Stimulated activated CD4-positive, alpha-beta T cell treated with anti-CD3 and anti-CD28 coated beads, TNF-alpha, amount 100 ng/mL, for 1 hour (primary cell): ENCODE data around the gene RAD23B.
"Not testable (repeated sequence)": the region's sequence is repeated elsewhere in the genome, so short reads cannot be mapped to it uniquely, and the experiment has no call there.

Experiments
- DNase-seq, 3 donors: peaks; one replicate each; pipeline ENCODE4 v3.0.0-alpha.2; 2020; ENCODE audit warnings: low read depth in 3 of 3, low spot score in 1 of 3

The RAD23B gene

DNA sequence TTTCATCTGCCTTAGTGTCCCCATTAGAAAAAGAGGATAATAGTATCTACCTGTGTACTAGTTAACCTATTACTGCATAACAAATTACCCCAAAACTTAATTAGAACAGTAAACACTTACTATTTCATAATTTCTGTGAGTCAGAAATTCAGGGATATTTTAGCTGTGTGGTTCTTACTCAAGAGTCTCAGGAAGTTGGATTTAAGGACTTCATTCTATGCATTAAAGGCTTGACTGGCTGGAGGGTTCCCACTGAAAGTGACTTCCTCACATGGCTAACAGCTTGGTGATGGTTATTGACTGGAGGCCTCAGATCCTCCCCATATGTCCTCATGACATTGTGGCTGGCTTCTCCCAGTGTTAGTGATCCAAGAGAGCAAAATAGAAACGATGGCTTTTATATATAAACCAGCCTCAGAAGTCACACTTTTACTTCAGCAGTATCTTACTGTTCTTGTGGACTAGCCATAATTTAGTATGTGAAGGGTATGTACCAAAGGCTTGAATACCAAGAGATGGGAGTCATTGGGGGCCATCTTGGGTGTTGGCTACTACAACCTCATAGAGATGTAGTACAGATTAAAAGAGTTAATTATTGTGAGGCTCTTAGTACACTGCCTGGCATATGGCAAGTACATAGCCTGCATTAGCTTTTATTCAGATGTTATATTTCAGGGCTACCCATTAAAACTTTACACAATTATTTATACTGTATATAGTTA, 9.9 kb downstream of the RAD23B start:
- DNase-seq: no peak

DNA sequence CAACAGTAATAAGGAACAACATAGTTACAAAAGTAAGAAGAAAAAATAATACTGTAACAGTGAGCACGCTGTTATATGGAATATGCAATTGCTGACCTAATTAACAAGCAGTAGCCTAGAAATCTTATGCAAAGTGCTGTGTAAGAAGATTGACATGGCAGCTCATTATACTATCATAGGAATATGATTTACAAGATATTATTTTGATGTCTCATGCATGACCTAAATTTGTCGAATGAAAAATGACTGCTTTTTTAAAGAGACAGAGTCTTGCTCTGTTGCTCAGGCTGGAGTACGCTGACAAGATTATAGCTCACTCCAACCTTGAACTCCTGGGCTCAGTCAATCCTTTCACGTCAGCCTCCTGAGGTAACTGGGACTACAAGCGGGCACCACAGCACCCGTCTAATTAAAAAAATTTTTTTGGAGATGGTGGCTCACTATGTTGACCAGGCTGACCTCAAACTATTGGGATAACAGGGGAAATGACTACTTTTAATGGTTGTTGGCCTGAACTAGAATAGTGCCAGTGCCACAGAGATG, 10.5 kb downstream of the RAD23B start:
- DNase-seq: no peak

DNA sequence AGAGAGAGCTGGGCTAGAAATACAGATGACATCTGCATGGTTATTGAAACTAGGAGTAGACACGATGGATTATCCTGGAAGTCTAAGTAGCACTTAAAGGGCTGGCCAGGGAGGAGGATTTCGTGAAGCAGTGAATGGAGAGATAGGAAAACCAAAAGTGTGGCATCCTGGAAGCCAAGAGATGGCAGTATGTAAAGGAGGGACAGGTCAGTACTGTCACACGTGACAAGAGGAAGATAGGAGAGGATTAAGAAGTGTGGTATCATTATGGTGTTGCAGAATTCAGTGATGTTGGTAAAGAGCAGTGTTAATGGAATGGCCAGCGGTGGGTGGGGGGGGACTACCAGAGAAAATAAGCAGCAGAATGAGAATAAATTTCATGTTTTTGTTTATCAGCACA, 11.7 kb downstream of the RAD23B start:
- DNase-seq: no peak

DNA sequence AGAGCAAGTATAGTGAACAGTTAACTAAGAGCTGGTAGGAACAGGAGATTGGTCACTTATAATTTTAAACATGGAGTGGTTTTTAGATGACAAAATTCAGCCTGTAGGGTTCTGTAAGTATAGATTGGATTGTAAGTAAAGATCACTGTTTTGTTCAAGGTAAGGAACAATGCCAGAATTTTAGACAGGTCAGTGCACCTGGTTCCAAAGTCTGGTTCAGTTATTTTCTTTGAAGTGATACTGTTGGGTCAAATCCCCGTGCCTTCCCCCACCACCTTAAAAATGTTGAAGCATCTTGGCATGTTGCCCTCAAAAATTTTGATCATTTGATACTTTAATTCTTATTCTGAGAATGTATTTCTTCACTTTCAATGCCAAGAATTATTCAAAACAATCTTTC, 12.9 kb downstream of the RAD23B start:
- no peak for DNase-seq

DNA sequence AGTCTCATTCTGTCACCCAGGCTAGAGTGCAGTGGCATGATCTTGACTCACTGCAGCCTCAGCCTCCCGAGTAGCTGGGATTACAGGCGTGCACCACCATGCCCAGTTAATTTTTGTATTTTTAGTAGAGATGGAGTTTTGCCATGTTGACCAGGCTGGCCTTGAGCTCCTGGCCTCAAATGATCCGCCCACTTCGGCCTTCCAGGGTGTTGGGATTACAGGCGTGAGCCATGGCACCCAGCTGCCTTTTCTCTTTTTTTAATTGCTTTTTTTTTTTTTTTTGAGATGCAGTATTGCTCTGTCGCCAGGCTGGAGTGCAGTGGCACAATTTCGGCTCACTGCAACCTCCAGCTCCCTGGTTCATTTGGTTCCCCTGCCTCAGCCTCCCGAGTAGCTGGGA, 13.5 kb downstream of the RAD23B start:
- not testable (repeated sequence) for DNase-seq

DNA sequence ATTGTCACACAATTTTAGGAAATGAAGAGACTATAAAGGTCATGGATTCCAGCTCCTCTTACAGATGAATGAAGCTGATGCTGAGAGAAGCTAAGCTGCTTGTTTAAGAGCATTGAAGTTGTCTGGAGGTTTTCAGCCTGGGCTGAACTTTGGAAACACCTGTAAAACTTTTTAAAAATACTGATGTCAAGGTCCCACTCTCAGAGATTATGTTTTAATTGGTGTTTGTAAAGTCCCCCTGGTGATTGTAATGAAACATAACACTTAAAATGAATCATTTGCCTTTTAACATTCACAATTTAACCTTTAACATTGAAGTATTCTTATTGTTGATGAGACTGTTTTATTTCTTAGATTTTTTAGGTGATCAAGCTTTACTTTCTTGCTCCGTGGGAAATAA, 16.4 kb downstream of the RAD23B start:
- DNase-seq: no peak

DNA sequence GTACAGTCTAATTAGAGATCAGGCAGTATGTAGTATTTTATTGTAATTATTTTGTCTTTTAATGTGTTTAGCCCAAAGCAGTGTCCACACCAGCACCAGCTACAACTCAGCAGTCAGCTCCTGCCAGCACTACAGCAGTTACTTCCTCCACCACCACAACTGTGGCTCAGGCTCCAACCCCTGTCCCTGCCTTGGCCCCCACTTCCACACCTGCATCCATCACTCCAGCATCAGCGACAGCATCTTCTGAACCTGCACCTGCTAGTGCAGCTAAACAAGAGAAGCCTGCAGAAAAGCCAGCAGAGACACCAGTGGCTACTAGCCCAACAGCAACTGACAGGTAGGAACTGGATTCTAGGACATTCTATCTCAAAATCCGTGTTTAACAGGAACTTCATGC, 23.2 kb downstream of the RAD23B start:
- no peak for DNase-seq

DNA sequence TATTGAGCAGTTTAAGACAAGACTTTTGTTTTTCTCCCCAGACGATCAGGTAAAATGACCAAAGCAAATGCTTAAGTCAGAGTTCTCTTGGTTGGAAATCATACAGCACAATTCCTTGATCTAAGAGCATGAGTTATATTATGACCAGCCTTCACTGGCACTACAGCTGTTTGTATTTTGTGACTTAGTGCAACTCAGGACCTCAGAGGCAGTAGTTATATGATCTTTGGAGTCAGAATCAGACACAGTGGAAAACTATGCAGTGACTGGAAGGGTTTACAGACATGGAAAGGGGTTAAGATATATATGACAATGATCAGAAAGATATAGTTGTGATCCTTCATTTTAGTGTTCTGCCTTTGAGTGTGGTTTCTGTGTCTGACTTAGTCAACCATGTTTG, 24.3 kb downstream of the RAD23B start:
- DNase-seq: no peak

DNA sequence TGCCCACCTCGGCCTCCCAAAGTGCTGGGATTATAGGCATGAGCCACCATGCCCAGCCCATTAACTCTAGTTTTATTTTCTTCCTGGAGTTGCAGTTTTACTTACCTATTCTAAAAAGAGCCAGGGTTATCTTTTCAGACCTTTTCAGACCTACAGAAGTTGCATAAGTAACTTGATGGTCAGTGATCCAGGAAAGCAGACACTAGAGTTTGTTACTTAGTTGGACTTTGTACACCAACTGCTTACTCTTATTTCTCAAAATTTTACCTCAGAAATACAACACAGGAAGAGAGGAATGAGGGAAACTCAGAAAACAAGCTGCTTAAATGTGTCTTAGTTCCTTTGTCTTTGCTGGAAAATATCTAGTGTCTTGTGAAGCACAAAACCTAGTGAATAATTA, 25.4 kb downstream of the RAD23B start:
- DNase-seq: no peak

DNA sequence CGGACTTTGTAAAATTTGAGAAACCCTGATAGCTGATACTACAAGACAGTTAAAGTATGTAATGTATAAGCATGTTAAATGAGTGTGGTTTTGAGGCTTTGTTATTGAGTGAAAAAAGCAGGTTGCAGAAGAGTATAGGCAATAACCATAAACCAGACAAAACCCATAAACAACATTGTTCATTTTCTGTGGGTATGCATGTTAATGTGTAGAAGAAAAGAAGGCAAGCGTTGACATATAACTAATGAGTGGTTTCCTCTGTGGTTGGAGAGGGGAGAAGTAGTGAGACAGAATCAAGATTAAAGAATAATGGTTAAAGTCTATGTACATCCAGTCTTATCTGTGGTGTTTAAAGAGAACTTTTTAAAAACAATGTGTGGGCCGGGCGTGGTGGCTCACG, 26.2 kb downstream of the RAD23B start:
- DNase-seq: no peak

DNA sequence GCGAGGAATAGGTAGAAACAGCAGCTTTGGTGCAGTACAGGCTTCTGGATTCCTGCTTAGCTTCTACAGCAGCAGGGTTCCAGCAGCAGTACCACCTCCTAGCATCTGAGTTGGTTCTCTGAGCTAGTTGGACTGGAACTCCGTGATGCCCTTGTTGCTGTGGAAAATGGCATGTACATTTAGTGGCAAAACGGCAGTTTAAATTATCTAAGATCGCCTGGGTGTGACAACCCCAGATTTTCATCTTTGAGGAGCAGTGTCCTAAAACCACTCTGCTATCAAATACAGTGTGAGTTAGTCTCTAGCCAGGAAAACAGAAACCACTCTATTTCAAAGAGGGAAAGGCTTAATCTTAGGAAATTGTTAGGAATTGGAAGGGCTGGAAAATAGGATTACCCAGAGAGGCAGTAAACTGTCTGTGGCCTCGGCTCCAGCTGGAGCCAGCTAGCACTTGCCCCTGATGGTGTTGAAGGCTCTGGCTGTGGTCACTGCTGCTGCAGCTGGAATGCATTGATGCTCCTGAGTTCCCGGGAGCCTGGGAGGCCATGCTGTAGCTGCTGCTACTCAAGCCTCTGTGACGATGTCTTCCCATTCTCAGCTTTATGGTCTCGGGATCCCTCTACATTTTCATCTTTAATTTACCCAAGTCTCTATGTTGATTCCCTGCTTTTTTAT, 29.4 kb downstream of the RAD23B start:
- no peak for DNase-seq

DNA sequence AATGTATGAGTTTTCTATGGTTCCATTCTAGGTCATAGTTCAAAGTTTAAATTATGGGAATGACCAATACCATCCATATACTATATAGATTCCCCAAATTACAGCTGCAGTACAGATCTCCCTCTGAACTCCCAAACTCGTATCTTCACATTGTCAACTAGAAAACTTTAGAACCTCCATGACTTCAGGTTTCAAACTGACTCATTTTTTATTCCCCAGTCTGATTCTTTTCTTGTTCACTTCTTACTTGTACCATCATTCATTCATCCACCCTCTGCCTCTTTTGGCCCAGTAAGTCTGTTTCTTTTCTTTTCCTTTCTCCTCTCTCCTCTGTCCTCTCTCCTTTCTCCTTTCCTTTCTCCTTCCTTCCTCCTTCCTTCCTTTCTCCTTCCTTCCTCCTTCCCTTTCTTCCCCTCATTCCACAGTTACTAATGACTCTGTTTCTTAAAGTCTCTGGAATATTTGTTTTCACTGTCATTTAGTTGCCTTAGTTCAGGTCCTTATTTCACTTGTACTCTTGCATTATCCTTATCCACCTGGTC, 30.5 kb downstream of the RAD23B start:
- DNase-seq: no peak

DNA sequence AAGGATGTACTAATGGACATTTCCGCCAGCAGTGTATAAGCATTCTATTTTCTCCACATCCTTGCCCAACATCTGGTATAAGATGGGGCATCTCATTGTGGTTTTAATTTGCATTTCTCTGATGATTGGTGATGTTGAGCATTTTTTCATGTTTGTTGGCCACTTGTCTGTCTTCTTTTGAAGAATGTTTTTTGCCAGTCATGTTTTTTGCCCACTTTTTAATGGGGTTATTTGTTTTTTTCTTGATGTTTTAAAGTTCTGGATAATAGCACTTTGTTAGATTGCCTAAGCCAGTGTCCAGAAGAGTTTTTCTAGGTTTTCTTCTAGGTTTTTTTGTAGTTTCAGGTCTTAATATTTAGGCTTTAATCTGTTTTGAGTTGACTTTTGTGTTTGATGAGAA, 31.7 kb downstream of the RAD23B start:
- DNase-seq: no peak

DNA sequence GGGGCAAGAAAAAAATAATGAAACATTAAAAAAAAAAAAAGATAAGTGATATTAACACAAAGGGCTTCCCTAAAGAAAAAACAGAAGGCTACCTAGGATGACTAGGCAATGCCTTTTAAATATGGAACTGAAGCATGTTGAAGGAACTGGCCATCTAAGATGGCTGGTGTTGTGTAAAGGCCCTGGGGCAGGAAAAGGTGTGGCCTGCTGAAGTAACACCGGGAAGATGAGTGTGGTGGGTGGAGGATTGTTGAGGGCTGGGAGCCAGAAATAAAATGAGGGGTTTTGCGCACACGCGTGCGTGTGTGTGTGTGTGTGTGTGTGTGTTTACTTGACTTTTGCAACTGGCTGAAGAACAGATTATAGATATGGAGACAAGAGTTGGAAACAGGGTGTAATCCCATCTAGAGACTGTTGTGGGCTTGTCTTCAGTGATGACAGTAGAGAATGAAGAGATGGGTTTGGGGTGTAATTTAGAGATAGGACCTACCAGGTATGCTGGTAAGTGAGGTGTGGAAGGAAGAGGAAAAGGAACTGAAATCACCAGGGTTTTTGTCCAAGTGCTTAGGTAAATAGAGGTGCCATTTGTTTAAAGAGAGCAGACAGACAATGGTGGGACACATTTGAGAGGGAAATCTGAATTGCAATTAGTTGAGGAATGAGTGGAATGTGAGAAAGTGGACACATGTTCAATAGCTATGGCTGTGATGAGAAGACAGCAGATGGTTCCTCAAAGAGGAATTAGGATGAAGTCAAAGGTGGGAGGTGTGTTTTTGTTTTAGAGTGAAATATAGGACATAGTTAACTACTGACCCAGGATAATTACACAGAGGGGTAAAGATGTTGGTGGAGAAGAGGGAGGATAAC, 33.9 kb downstream of the RAD23B start:
- no peak for DNase-seq

DNA sequence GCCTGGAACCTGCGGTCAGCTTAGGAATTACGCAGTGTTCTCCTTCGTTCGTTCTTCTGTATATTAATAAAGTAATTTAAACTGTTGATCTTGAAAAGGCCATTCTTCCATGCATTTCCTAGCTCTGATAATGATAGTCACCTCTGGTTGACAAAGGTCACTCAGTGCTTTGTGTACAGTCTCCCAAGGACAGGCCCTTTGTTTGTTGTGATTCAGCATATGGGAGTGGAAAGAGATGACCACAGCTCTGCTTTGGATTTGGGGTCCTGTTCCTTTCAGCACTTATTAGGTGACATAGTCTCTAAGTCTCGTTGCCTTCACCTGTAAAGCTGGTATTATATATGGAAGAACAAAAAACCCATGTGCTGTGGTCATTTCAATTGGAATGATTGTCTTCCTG, 39.6 kb downstream of the RAD23B start:
- no peak for DNase-seq

DNA sequence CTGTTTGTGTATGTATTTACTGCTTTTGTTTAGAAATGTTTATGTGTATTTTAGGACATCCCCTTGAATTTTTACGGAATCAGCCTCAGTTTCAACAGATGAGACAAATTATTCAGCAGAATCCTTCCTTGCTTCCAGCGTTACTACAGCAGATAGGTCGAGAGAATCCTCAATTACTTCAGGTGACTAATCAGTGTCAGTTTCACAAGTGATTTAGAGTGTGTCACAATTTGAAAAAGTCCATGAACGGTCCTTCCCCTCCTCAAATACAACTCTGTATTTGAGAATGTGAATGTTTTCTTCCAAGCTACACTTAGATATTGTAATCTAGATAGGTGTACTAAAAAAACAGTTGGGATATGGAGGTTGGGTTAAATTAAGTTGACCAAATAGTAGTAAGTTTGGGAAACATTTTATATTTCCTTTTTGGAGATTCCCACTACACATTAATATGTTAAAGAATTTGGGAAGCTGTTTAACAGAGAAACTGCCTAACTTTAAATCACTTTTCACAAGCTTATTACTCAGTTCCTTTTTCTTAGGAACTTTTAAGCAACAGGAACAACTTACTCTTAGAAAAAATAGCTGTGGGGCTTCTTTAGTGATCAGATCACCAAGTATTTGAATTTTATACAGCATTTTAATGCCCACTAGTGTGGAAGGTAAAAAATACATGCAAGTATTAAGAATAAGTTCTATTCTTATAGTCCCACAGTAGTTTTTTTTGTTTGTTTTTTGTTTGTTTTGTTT, 40.9 kb downstream of the RAD23B start:
- no peak for DNase-seq

DNA sequence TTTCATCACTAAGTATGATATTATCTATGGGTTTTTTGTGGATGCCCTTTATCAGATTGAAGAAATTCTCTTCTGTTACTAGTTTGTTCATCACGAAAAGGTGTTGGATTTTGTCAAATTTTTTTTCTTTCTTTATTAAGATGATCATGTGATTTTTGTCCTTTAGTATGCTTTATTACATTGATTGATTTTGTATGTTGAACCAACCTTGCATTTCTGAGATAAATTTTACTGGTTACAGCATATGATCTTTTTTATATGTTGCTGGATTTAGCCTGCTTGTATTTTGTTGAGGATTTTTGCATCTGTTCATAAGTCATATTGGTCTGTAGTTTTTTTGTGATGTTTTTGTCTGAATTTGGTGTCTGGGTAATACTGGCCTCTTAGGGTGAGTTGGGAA, 42.8 kb downstream of the RAD23B start:
- no peak for DNase-seq

DNA sequence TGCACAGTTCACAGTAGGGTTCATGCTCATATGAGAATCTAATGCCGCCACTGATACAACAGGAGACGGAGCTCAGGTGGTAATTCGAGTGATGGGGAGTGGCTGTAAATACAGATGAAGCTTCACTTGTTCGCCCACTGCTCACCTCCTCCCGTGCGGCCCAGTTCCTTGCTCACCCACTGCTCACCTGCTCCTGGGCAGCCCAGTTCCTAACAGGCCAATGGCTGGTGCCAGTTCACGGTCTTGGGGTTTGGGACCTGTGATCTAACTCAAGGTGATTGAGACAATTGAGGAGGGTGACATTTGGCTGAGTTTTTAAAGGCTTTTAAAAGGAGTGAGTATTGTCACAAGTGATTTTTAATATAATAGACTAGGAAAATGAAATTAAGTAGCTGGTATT, 45.4 kb downstream of the RAD23B start:
- DNase-seq: no peak

DNA sequence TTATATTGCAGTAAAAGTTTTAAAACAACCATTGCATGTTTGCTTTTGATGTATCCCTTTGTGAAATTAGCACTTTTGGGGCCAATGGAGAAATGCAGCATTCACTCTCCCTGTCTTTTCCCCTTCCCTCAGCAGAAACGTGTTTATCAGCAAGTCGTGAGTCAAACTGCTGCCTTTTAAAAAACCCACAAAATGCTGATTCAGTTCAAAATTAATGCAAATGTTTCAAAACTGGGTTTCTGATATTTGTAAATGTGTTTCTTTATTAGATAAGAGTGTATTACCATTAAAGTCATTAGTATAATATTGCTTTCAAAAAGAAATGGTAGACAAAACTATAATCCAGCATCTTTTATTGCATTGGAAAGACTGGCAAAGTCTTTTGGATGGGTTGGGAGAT, 47.3 kb downstream of the RAD23B start:
- no peak for DNase-seq

DNA sequence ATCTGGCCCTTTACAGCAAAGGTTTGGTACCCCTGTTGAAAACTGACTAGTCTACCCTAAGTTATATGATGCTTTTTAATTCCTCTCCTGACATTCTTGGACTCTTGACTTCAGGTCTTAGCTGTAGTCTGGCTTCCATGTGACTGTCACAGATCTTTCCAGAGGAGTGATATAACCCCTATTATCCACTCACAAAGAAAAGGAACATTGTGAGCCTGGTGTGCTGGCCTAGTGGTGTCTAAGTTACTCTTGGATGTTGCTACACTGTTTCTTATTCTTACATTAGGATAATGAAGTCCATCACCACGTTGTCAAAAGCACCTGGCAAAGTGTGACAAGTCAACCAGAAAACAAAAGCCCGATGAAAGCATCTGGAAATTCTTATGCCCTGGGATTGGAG, 49.8 kb downstream of the RAD23B start:
- DNase-seq: no peak

DNA sequence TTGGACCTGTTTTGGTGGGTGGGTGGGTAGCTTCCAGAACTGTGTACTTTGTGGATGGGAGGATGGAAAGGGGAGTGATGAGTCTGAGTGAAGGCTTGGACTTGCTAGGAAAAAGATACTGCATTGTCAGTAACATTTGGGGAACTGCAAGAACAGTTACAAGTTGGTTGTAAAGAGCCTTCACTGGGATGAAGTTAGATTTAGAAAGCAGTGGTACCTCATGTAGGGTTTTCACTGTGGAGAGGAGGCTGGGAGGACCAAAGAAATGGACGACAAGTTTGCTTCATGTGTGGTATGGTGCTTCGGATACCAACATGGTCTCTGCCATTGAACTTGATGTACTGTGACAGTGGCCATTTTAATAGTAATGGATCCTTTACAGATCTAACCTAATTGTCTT, 50.3 kb downstream of the RAD23B start:
- no peak for DNase-seq
